Central memory CD8-positive, alpha-beta T cell (primary cell): ENCODE measurements around the gene CDCP1.

Source experiments
- ATAC-seq: fragments of 150-1000 bp; cut with Tn5 transposase; replicated peaks from 2 replicates; pipeline ENCODE4 v1.10.0; 2022; ENCODE audit warnings: mild to moderate bottlenecking, moderate FRiP score, moderate number of reproducible peaks; ENCODE audit not compliant: poor library complexity, severe bottlenecking; ENCODE audit errors: extremely low read depth
- DNase-seq, 2 donors: peaks; one replicate each; pipeline ENCODE4 v3.0.0; 2021; ENCODE audit warnings: low spot score in 2 of 2
- H3K27ac Mint-ChIP-seq: one replicate; pipeline ENCODE4 v1.8.0; 2022; ENCODE audit warnings: low read depth, mild to moderate bottlenecking, moderate library complexity, mixed read lengths
- H3K27me3 Mint-ChIP-seq: one replicate; pipeline ENCODE4 v1.8.0; 2022; ENCODE audit warnings: mixed read lengths
- H3K36me3 Mint-ChIP-seq: one replicate; pipeline ENCODE4 v1.8.0; 2022; ENCODE audit warnings: mild to moderate bottlenecking, moderate library complexity, mixed read lengths; ENCODE audit not compliant: insufficient read depth
- H3K4me1 Mint-ChIP-seq: one replicate; pipeline ENCODE4 v1.8.0; 2022; ENCODE audit warnings: mixed read lengths
- H3K4me3 Mint-ChIP-seq: one replicate; pipeline ENCODE4 v1.8.0; 2022; ENCODE audit warnings: mild to moderate bottlenecking, moderate library complexity, mixed read lengths
- H3K9me3 Mint-ChIP-seq: one replicate; pipeline ENCODE4 v1.8.0; 2022; ENCODE audit warnings: mixed read lengths

The CDCP1 gene

DNA sequence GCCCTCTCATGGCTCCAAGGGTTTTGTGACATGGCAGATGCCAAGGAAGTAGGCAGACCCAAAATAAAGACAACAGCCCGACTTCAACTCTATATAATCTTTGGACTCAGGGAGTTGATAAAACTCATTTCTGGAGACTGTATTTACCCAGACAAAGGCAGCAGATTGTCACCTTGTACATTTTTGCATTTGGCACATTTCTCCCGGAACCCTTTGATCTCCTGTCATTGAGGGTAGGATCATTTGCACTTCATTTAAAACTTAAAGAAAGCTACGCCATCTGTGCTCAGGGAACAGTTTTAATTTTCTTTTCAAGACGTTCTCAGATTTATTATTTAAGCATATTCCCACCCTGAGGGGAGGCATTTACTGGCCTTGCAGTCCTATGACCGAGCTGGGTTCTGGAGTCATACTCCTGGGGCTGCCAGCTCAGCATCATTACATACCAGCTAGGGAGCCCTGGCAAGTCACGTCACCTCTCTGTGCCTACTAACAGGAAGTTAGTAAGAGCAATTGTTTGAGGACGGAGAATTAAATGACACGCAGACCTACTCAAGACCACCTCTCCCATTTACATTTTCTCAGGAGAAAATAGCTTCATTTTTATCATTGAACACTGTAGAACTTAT lies 5.9 kb downstream of the CDCP1 start:
- Mint-ChIP-seq H3K27me3 (peaks cover 41% of the 10 kb centered on the region), H3K27ac (no peak overlapping the region), H3K9me3 (no peaks in the 10 kb centered on the region), H3K4me1 (peaks cover 4% of the 10 kb centered on the region), H3K36me3 (peaks cover 1% of the 10 kb centered on the region), H3K4me3 (no peak overlapping the region)
- no peak for ATAC-seq
- no peak for DNase-seq

DNA sequence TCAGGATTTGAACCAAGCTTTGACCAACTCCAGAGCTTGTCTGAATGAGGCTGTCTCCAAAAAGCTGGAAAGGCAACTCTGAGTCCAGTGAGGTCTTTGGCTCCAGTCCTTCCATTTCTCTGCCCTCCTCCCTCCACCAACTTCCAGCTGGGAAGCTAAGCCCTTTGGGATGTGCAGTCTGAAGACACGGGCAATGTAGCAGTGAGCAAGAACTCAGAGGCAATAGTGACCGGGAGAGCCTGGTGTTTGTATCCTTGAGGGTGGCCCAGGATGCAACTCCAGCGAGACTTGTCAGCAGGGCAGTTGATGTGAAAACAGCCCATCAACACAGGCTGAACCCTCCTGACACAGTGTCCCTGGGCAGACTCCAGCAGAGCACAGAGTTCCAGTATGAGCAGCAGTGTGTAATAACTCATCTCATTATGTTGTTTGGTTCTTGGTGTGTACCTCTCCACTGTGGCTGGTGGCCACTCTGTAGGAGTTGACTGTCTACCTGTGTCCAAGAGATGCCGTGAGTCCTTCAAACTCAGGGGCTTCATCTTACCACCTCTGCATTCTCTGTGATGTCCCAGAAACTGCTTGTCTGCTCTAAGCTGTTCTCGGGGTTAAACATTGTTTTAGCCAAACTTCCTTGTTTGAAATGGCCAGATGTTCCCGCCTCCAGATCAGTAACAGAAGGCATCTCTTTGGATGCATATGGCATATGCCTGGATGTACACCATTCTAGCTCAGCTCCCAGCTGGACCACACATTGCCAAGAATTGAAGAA lies 6.6 kb downstream of the CDCP1 start:
- no peak overlapping the region for H3K4me3 Mint-ChIP-seq
- ATAC-seq (no peak), DNase-seq (no peak)

GRCh38 chr3:45137656-45138181 lies 8.5 kb downstream of the CDCP1 start:
- H3K36me3 Mint-ChIP-seq = peaks cover 1% of the 10 kb centered on the region
- no peak overlapping the region for H3K27ac Mint-ChIP-seq
- H3K4me1 Mint-ChIP-seq = no peaks in the 10 kb centered on the region
- no peak overlapping the region for H3K4me3 Mint-ChIP-seq
- no peak for ATAC-seq
- no peak for DNase-seq
- H3K27me3 Mint-ChIP-seq = peaks cover 28% of the 10 kb centered on the region
- H3K9me3 Mint-ChIP-seq = no peaks in the 10 kb centered on the region

More for the DNA sequence above, 6.6 kb downstream of the CDCP1 start:
- no peak overlapping the region for H3K27ac Mint-ChIP-seq
- peaks cover 35% of the 10 kb centered on the region for H3K27me3 Mint-ChIP-seq
- H3K36me3 Mint-ChIP-seq = peaks cover 1% of the 10 kb centered on the region
- no peaks in the 10 kb centered on the region for H3K9me3 Mint-ChIP-seq
- no peaks in the 10 kb centered on the region for H3K4me1 Mint-ChIP-seq

DNA sequence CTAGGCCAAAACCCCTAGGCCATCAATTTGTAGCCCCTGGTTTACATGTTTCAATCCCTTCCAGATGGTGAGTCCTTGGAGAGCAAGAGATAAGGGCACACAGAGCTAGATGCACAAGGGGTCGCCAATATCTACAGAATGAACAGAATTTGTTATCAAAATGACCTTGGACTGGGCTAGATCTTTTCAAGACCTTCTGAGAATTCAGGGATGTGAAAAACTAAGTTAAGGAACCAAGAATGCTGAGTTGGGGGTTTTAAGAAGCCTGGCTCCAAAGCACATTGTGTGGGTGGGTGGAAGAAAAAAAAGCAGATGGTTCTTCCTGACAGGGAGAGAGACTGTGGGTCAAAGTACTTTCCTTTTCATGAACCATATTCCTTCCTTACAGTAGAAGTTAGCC lies 10.2 kb downstream of the CDCP1 start:
- DNase-seq = no peak
- H3K9me3 Mint-ChIP-seq = no peaks in the 10 kb centered on the region
- peaks cover 11% of the 10 kb centered on the region for H3K27me3 Mint-ChIP-seq
- peaks cover 1% of the 10 kb centered on the region for H3K36me3 Mint-ChIP-seq
- ATAC-seq = no peak
- no peaks in the 10 kb centered on the region for H3K4me1 Mint-ChIP-seq
- H3K4me3 Mint-ChIP-seq = no peak overlapping the region
- no peak overlapping the region for H3K27ac Mint-ChIP-seq

GRCh38 chr3:45134758-45135521 lies 11.2 kb downstream of the CDCP1 start:
- H3K27me3 Mint-ChIP-seq = peaks cover 11% of the 10 kb centered on the region
- no peak for ATAC-seq
- no peak overlapping the region for H3K27ac Mint-ChIP-seq
- DNase-seq = no peak
- no peak overlapping the region for H3K4me3 Mint-ChIP-seq
- no peaks in the 10 kb centered on the region for H3K9me3 Mint-ChIP-seq
- H3K36me3 Mint-ChIP-seq = peaks cover under 1% of the 10 kb centered on the region
- H3K4me1 Mint-ChIP-seq = no peaks in the 10 kb centered on the region

GRCh38 chr3:45132568-45133211 lies 13.5 kb downstream of the CDCP1 start:
- ATAC-seq (no peak), DNase-seq (no peak)
- Mint-ChIP-seq H3K4me3 (no peak overlapping the region), H3K9me3 (no peaks in the 10 kb centered on the region), H3K4me1 (no peaks in the 10 kb centered on the region), H3K27me3 (peaks cover 18% of the 10 kb centered on the region), H3K36me3 (no peaks in the 10 kb centered on the region), H3K27ac (no peak overlapping the region)

- ATAC-seq = no peak
- H3K9me3 Mint-ChIP-seq = no peaks in the 10 kb centered on the region
- no peaks in the 10 kb centered on the region for H3K36me3 Mint-ChIP-seq
- H3K4me3 Mint-ChIP-seq = no peak overlapping the region
- no peak for DNase-seq
- H3K27me3 Mint-ChIP-seq = peaks cover 25% of the 10 kb centered on the region
- H3K4me1 Mint-ChIP-seq = peaks cover 2% of the 10 kb centered on the region
- no peak overlapping the region for H3K27ac Mint-ChIP-seq
These were observed 15.0 kb downstream of the CDCP1 start for GRCh38 chr3:45131201-45131600.

DNA sequence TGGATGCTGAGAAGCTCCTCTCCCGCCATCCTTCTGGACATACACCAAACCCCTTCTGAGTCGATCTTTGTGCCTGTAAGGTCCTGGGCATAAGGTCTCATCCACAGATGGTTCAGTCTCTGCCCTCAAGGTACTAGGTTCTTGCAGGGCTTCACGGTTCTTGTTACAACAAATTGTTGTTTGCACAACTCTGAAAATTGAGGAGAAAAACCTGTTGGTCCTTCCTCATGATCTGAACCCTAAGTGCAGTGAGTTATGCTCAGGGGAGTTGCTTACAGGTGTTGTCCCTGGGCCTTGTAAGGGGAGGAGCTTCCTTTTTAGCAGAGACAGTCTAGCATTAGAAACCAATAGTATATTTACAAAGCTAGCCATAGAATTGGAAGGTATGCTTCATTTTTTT lies 15.7 kb downstream of the CDCP1 start:
- ATAC-seq = no peak

GRCh38 chr3:45128950-45129349 lies 17.2 kb downstream of the CDCP1 start:
- ATAC-seq (no peak), DNase-seq (no peak)
- H3K27ac Mint-ChIP-seq = no peak overlapping the region
- no peaks in the 10 kb centered on the region for H3K9me3 Mint-ChIP-seq
- peaks cover 6% of the 10 kb centered on the region for H3K4me1 Mint-ChIP-seq
- peaks cover 39% of the 10 kb centered on the region for H3K27me3 Mint-ChIP-seq
- no peak overlapping the region for H3K4me3 Mint-ChIP-seq
- no peaks in the 10 kb centered on the region for H3K36me3 Mint-ChIP-seq

More for the DNA sequence above, 15.7 kb downstream of the CDCP1 start:
- Mint-ChIP-seq H3K4me1 (peaks cover 6% of the 10 kb centered on the region), H3K4me3 (no peak overlapping the region), H3K27me3 (peaks cover 32% of the 10 kb centered on the region), H3K9me3 (no peaks in the 10 kb centered on the region), H3K27ac (no peak overlapping the region), H3K36me3 (no peaks in the 10 kb centered on the region)
- no peak for DNase-seq

DNA sequence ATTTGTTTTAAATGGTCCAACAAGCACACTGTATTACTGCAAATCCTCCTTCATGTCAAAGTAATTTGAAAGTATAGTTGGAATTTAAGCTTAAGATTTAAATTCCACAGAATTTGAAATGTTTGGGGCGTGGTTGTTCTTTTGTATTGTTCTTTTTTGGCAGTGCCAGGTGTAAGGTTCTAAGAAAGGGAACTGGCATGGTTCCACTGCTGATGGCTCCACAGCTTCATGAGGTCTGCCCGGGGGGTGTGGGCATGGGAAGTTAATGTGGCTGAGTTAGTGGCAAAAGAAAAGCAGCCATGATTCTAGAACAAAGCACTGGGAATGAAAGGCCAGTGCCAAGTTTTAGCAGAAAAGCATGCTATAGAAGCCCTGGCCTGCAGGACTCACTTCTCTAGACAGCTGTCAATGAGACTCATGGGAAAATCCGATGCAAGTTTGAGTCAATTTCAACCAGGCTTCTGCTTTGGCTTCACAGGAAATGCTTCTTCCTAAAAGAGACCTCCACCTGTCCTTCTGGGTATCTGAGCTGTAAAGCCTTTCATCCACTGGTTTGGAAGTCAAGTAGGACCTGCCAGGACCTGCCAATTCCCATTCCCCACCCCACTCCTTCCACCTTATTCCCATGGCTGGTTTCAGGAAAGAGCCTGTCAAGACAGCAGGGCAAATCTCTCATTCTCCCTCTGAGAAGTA lies 18.9 kb downstream of the CDCP1 start:
- no peak overlapping the region for H3K4me3 Mint-ChIP-seq
- peaks cover 49% of the 10 kb centered on the region for H3K27me3 Mint-ChIP-seq
- H3K27ac Mint-ChIP-seq = no peak overlapping the region
- H3K4me1 Mint-ChIP-seq = peaks cover 6% of the 10 kb centered on the region
- ATAC-seq = no peak
- DNase-seq = no peak
- H3K9me3 Mint-ChIP-seq = no peaks in the 10 kb centered on the region
- no peaks in the 10 kb centered on the region for H3K36me3 Mint-ChIP-seq

- H3K4me3 Mint-ChIP-seq = no peak overlapping the region
- no peak for ATAC-seq
- H3K9me3 Mint-ChIP-seq = no peaks in the 10 kb centered on the region
- H3K27me3 Mint-ChIP-seq = peaks cover 49% of the 10 kb centered on the region
- peaks cover 6% of the 10 kb centered on the region for H3K4me1 Mint-ChIP-seq
- H3K27ac Mint-ChIP-seq = no peak overlapping the region
- DNase-seq = no peak
- no peaks in the 10 kb centered on the region for H3K36me3 Mint-ChIP-seq
These were observed 19.4 kb downstream of the CDCP1 start for GRCh38 chr3:45126730-45127129.

DNA sequence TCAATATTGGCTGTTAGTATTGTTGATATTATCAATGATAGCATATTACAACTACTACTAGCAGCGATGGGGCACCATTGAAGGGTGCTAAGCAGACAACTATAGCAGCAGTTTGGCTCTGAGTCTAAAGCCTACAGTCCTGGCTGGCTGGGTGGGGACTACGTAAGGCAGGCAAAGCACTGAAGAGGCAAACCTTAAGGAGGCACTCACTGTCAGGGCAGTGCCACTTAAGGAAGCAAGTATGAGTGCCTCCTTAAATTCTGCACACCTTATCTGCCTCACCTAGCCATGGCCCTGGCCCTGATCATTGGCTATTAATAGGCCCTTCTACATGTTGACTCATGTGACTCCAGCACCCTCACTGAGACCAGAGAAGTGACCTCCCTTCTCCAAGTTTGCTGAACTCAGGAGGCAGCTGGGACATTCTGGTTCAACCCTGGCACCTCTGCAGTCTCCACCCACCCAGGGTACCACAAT lies 20.6 kb downstream of the CDCP1 start:
- peaks cover 60% of the 10 kb centered on the region for H3K27me3 Mint-ChIP-seq
- no peaks in the 10 kb centered on the region for H3K9me3 Mint-ChIP-seq
- ATAC-seq = no peak
- H3K4me3 Mint-ChIP-seq = no peak overlapping the region
- no peak for DNase-seq
- H3K27ac Mint-ChIP-seq = peak overlapping the region; percentile 26
- peaks cover 6% of the 10 kb centered on the region for H3K4me1 Mint-ChIP-seq
- no peaks in the 10 kb centered on the region for H3K36me3 Mint-ChIP-seq
